ENCODE measurements around the gene TMEM182. TPM values are rescaled to one million over a fixed set of nuclear protein-coding genes. Genes with fewer than 3 reads are reported as not detected.

TMEM182 gene
- total RNA-seq, 2 donors from 2014 or later = 1.8 to 2.9 TPM

- Mint-ChIP-seq H3K4me3 (no peak overlapping the region), H3K27ac (no peak overlapping the region), H3K27me3 (no peaks in the 10 kb centered on the region), H3K36me3 (ENCODE audit: low read depth) (peaks cover 2% of the 10 kb centered on the region), H3K4me1 (no peaks in the 10 kb centered on the region)
- ATAC-seq = no peak
- no peak for DNase-seq
- H3K9me3 ChIP-seq (ENCODE audit: control insufficient read depth, low read length, poor library complexity, severe bottlenecking) = no peaks in the 10 kb centered on the region
Measured at GRCh38 chr2:102797486-102797885, 35.7 kb downstream of the TMEM182 start.

DNA sequence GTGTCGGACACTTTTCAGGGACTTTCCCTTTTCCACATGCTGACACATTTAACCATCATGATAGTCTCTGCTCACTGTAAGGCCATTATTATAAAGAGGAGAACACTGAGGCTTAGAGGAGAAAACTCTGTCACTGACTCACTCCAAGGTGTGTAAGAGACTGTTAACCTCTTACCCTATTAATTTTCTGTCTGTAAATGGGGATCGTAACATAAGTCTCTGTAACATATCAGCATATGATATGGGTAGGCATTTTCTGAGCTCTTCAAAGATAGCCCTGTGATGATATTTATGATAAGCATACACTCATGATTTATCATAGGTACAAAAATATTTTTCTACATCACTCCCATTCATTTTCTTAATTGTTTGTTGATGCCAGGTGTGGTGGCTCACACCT is 36.4 kb downstream of the TMEM182 start:
- ATAC-seq (no peak), DNase-seq (no peak)
- Mint-ChIP-seq H3K27me3 (no peaks in the 10 kb centered on the region), H3K4me1 (peaks cover 2% of the 10 kb centered on the region), H3K4me3 (no peak overlapping the region), H3K27ac (no peak overlapping the region), H3K36me3 (ENCODE audit: low read depth) (peaks cover 2% of the 10 kb centered on the region)
- H3K9me3 ChIP-seq (ENCODE audit: control insufficient read depth, low read length, poor library complexity, severe bottlenecking) = no peaks in the 10 kb centered on the region

DNA sequence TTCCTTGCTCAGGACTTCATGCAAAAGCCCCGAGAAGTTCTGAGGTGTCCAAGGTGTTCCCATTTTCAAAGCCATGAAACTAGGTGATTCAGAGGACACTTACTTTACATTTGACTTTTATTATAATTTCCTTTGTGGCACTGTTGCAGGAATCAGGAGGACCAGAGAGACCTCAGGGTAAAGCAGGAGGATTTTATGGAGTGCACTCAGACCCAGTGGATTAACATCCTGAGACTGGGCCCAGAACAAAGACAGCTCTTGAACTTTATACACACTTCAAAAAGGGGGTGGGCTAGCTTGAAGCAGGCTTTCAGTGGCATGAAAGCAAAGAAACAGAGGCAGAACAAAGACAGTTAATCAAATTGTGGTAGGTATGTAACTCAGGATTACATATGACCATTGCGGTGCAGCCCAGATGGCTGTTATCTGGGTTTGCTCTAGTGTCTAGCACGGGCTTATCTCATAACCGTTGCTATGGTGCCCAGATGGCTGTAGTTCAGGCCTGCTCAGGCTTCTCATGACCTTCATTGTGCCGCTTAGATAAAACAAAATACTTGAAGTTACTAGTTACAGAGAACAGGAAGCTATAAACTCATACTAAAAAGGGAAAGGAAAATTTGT is 39.4 kb downstream of the TMEM182 start:
- Mint-ChIP-seq H3K27me3 (no peaks in the 10 kb centered on the region), H3K36me3 (ENCODE audit: low read depth) (peaks cover 2% of the 10 kb centered on the region), H3K4me3 (no peak overlapping the region), H3K27ac (no peak overlapping the region), H3K4me1 (peaks cover 11% of the 10 kb centered on the region)
- no peak for DNase-seq
- no peaks in the 10 kb centered on the region for H3K9me3 ChIP-seq (ENCODE audit: control insufficient read depth, low read length, poor library complexity, severe bottlenecking)
- no peak for ATAC-seq

GRCh38 chr2:102801858-102802699 is 40.2 kb downstream of the TMEM182 start:
- Mint-ChIP-seq H3K27me3 (peaks cover 3% of the 10 kb centered on the region), H3K4me1 (peaks cover 11% of the 10 kb centered on the region), H3K4me3 (no peak overlapping the region), H3K27ac (no peak overlapping the region), H3K36me3 (ENCODE audit: low read depth) (peaks cover 4% of the 10 kb centered on the region)
- DNase-seq (no peak), ATAC-seq (no peak)
- H3K9me3 ChIP-seq (ENCODE audit: control insufficient read depth, low read length, poor library complexity, severe bottlenecking) = no peaks in the 10 kb centered on the region

- no peaks in the 10 kb centered on the region for H3K9me3 ChIP-seq (ENCODE audit: control insufficient read depth, low read length, poor library complexity, severe bottlenecking)
- peaks cover 5% of the 10 kb centered on the region for H3K36me3 Mint-ChIP-seq (ENCODE audit: low read depth)
- peaks cover 6% of the 10 kb centered on the region for H3K27me3 Mint-ChIP-seq
- ATAC-seq (peak; percentile 72), DNase-seq (no peak)
- peaks cover 11% of the 10 kb centered on the region for H3K4me1 Mint-ChIP-seq
- H3K27ac Mint-ChIP-seq = no peak overlapping the region
- H3K4me3 Mint-ChIP-seq = peak overlapping the region; percentile 70
Measured at GRCh38 chr2:102803041-102803896, 41.4 kb downstream of the TMEM182 start.

- Mint-ChIP-seq H3K36me3 (ENCODE audit: low read depth) (peaks cover 5% of the 10 kb centered on the region), H3K4me1 (peaks cover 11% of the 10 kb centered on the region), H3K27ac (no peak overlapping the region), H3K27me3 (peaks cover 6% of the 10 kb centered on the region), H3K4me3 (peak overlapping the region; percentile 70)
- DNase-seq (no peak), ATAC-seq (no peak)
- no peaks in the 10 kb centered on the region for H3K9me3 ChIP-seq (ENCODE audit: control insufficient read depth, low read length, poor library complexity, severe bottlenecking)
Measured at GRCh38 chr2:102803897-102804217, 42.0 kb downstream of the TMEM182 start.

- Mint-ChIP-seq H3K27ac (no peak overlapping the region), H3K4me3 (no peak overlapping the region), H3K27me3 (peaks cover 6% of the 10 kb centered on the region), H3K4me1 (peaks cover 11% of the 10 kb centered on the region), H3K36me3 (ENCODE audit: low read depth) (peaks cover 2% of the 10 kb centered on the region)
- ATAC-seq (peak; percentile 37), DNase-seq (peak in 1 of 3 donors; percentile 18)
- no peaks in the 10 kb centered on the region for H3K9me3 ChIP-seq (ENCODE audit: control insufficient read depth, low read length, poor library complexity, severe bottlenecking)
Measured at GRCh38 chr2:102806250-102806837, 44.5 kb downstream of the TMEM182 start.

GRCh38 chr2:102809291-102810189 is 47.7 kb downstream of the TMEM182 start:
- DNase-seq = no peak
- peaks cover 6% of the 10 kb centered on the region for H3K27me3 Mint-ChIP-seq
- no peak overlapping the region for H3K4me3 Mint-ChIP-seq
- no peak for ATAC-seq
- peaks cover 2% of the 10 kb centered on the region for H3K36me3 Mint-ChIP-seq (ENCODE audit: low read depth)
- no peak overlapping the region for H3K27ac Mint-ChIP-seq
- no peaks in the 10 kb centered on the region for H3K4me1 Mint-ChIP-seq
- H3K9me3 ChIP-seq (ENCODE audit: control insufficient read depth, low read length, poor library complexity, severe bottlenecking) = no peaks in the 10 kb centered on the region

DNA sequence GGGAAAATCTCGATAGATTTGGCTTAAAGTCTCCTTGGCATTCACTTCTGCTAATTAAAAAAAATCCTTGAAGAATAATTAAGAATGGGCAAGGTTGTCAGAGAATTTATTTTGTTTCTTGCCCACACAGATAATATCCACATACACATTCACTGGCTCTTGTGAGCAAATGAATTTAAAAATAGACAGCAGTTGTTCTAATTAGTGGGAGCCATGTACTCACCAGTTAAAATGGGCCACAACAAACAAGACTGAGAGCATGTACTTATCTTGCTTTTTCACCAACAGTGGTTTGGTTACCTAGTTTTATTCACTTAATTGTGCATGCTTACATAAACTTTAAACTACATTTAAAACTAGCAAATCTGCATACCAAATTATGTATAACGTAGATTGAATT is 53.5 kb downstream of the TMEM182 start:
- H3K4me1 Mint-ChIP-seq = no peaks in the 10 kb centered on the region
- no peak overlapping the region for H3K27ac Mint-ChIP-seq
- no peaks in the 10 kb centered on the region for H3K27me3 Mint-ChIP-seq
- ATAC-seq = no peak
- DNase-seq = no peak
- H3K9me3 ChIP-seq (ENCODE audit: control insufficient read depth, low read length, poor library complexity, severe bottlenecking) = no peaks in the 10 kb centered on the region
- H3K36me3 Mint-ChIP-seq (ENCODE audit: low read depth) = peaks cover 3% of the 10 kb centered on the region
- no peak overlapping the region for H3K4me3 Mint-ChIP-seq

DNA sequence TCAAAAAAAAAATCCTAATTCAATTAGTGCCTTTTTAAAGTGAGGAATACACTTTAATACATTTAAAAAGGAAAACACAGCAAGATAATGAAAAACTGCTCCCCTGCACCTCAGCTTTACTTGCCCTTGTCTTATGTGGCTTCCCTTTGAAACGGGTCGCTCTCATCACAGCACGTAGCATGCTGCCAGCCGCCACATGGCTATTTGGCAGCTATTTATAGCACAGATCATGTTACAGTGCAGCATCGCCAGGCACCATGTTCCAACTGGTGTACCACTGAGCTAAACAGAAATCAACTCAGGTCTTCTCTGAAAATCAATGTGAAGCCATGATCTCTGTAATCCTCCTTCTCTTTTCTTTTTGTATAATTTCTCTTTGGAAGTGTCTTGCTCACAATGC is 65.1 kb downstream of the TMEM182 start:
- no peak overlapping the region for H3K27ac Mint-ChIP-seq
- H3K36me3 Mint-ChIP-seq (ENCODE audit: low read depth) = peaks cover 5% of the 10 kb centered on the region
- no peak overlapping the region for H3K4me3 Mint-ChIP-seq
- no peaks in the 10 kb centered on the region for H3K27me3 Mint-ChIP-seq
- DNase-seq (no peak), ATAC-seq (no peak)
- no peaks in the 10 kb centered on the region for H3K4me1 Mint-ChIP-seq
- no peaks in the 10 kb centered on the region for H3K9me3 ChIP-seq (ENCODE audit: control insufficient read depth, low read length, poor library complexity, severe bottlenecking)

GRCh38 chr2:102832789-102833188 is 71.0 kb downstream of the TMEM182 start:
- H3K9me3 ChIP-seq (ENCODE audit: control insufficient read depth, low read length, poor library complexity, severe bottlenecking) = no peaks in the 10 kb centered on the region
- ATAC-seq = no peak
- no peak for DNase-seq
- Mint-ChIP-seq H3K4me1 (no peaks in the 10 kb centered on the region), H3K36me3 (ENCODE audit: low read depth) (no peaks in the 10 kb centered on the region), H3K27me3 (no peaks in the 10 kb centered on the region), H3K4me3 (no peak overlapping the region), H3K27ac (no peak overlapping the region)

DNA sequence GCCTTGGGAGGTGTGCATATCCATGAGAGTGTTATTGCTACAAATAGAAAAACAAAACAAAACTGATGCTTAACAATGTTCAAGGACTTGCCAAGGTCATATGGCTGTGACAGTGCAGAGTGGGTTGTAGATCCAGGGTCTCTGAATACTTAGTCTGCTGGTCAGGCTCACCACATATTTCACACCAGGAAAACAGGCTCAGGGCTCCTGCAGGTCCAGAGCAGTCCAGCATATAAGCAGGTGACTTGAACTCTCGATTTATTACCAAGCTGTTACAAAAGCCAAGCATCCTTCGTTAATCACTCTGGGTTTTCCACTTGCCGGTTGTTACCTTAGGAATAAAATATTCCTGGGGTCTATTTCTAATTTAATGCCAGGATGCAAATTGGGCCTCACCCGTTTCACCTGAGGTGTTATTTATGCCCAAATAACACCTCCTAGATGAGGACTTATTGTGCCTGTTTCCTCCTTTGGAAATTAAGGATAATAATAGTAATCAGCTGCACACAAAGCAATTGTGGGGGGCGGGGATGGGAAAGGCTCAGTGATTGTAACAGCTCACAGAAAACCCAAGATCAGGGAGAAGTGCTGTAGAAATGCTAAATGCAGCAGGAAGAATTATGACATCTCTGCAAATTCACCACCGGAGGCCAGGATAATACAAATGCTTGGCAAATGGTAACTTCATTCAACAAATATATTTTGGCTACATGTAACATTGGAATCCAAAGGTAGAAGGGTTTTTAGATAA is 72.9 kb downstream of the TMEM182 start:
- no peak for DNase-seq
- no peaks in the 10 kb centered on the region for H3K27me3 Mint-ChIP-seq
- H3K4me1 Mint-ChIP-seq = peaks cover 2% of the 10 kb centered on the region
- no peak overlapping the region for H3K4me3 Mint-ChIP-seq
- no peaks in the 10 kb centered on the region for H3K36me3 Mint-ChIP-seq (ENCODE audit: low read depth)
- ATAC-seq = no peak
- H3K27ac Mint-ChIP-seq = no peak overlapping the region
- no peaks in the 10 kb centered on the region for H3K9me3 ChIP-seq (ENCODE audit: control insufficient read depth, low read length, poor library complexity, severe bottlenecking)
